GM12878 (cell line): Measurements from ENCODE around the gene TSSK2. TPM values are rescaled to one million over a fixed set of nuclear protein-coding genes. Genes with fewer than 3 reads are reported as not detected.
A peak's percentile ranks its signal among the peaks of the same experiment; 100 is the strongest.

Source experiments
- ATAC-seq: fragments of 200-7000 bp; cut with Tn5 transposase; 3 replicates; pipeline ENCODE4 v1.9.1; 2020; ENCODE audit warnings: mild to moderate bottlenecking, moderate library complexity
- BruUV-seq: library from RNA; stranded (reverse); fragments of 400-500 nt; replicated peaks from 2 replicates; lab custom pipeline; 2021; lab: Mats Ljungman, UMichigan
- CTCF ChIA-PET: fragments of 300-600 bp; sonication (Branson Sonifier 250); formaldehyde crosslinking; extraction: SDS; loops from one replicate; lab custom pipeline; 2021; ENCODE audit warnings: inconsistent platforms; lab: Yijun Ruan, JAX
- POLR2A ChIA-PET: fragments of 350-600 bp; formaldehyde crosslinking; extraction: SDS; loops from one replicate; lab custom pipeline; 2021; ENCODE audit warnings: inconsistent platforms; lab: Charles Lee
- RAD21 ChIA-PET: fragments of 300-600 bp; sonication (Branson Sonifier 250); formaldehyde crosslinking; loops from one replicate; lab custom pipeline; 2023; ENCODE audit warnings: antibody characterized with exemption; ENCODE audit not compliant: unreplicated experiment; lab: Charles Lee
- SMC1A ChIA-PET: fragments of 300-600 bp; sonication (Branson Sonifier 250); formaldehyde crosslinking; loops from one replicate; lab custom pipeline; 2023; ENCODE audit not compliant: unreplicated experiment, uncharacterized antibody; lab: Charles Lee
- DNase-seq: peaks from one replicate; pipeline ENCODE4 v3.0.0-alpha.2; 2011; ENCODE audit warnings: low read depth, low spot score
- FAIRE-seq: peaks from 3 replicates; lab custom pipeline; 2011; peaks lifted over from hg19 to GRCh38; lab: Jason Lieb, UNC
- H2AFZ ChIP-seq: 2 replicates; pipeline ENCODE4 v1.6.0; 2011; ENCODE audit warnings: low read depth, low read length, control low read depth; ENCODE audit not compliant: control insufficient read depth
- H3K27ac ChIP-seq: 2 replicates; pipeline ENCODE4 v1.5.1; 2011; ENCODE audit warnings: control low read depth; ENCODE audit not compliant: control insufficient read depth, insufficient read depth
- H3K27me3 ChIP-seq, 2 experiments: replicated peaks in 1 of 2; 2 replicates each; pipeline versions ENCODE4 v1.6.0 to v1.6.1; 2011; ENCODE audit warnings: low read length in 1 of 2; ENCODE audit not compliant: control insufficient read depth in 2 of 2, insufficient read depth in 2 of 2
- H3K36me3 ChIP-seq, 2 experiments: 2 replicates each; pipeline ENCODE4 v1.5.1; 2011; ENCODE audit warnings: low read length in 1 of 2; ENCODE audit not compliant: control insufficient read depth in 2 of 2, insufficient read depth in 2 of 2
- H3K4me1 ChIP-seq: 2 replicates; pipeline ENCODE4 v1.6.1; 2011; ENCODE audit warnings: mild to moderate bottlenecking, low read length, moderate library complexity, mixed read lengths; ENCODE audit not compliant: control insufficient read depth, insufficient read depth
- H3K4me2 ChIP-seq: 2 replicates; pipeline ENCODE4 v1.6.0; 2011; ENCODE audit warnings: control low read depth; ENCODE audit not compliant: control insufficient read depth, insufficient read depth
- H3K4me3 ChIP-seq: fragments of 200-600 bp; sonication (generic); 2 replicates; pipeline ENCODE4 v1.5.1; 2016
- H3K79me2 ChIP-seq: 2 replicates; pipeline ENCODE4 v1.6.0; 2011; ENCODE audit warnings: low read length; ENCODE audit not compliant: control insufficient read depth, insufficient read depth
- H3K9ac ChIP-seq: 2 replicates; pipeline ENCODE4 v1.8.0; 2011; ENCODE audit warnings: low read length, control low read depth, mixed read lengths; ENCODE audit not compliant: control insufficient read depth, insufficient read depth
- H3K9me3 ChIP-seq: replicated peaks from 3 replicates; pipeline ENCODE4 v1.5.1; 2011; ENCODE audit warnings: mild to moderate bottlenecking, low read length; ENCODE audit not compliant: control insufficient read depth, insufficient read depth
- H4K20me1 ChIP-seq: 2 replicates; pipeline ENCODE4 v1.6.0; 2011; ENCODE audit not compliant: control insufficient read depth, insufficient read depth
- PAX8 ChIP-seq: fragments of 450-650 bp; IDR thresholded peaks from 2 replicates; pipeline ENCODE4 v1.6.1; 2017; ENCODE audit warnings: mild to moderate bottlenecking, moderate library complexity
- PKNOX1 ChIP-seq: fragments of 450-650 bp; IDR thresholded peaks from 2 replicates; pipeline ENCODE4 v1.6.1; 2016; ENCODE audit warnings: mild to moderate bottlenecking
- POLR2A ChIP-seq: IDR thresholded peaks from 2 replicates; pipeline ENCODE4 v1.6.1; 2011; ENCODE audit warnings: low read depth, mild to moderate bottlenecking, low read length
- SUZ12 ChIP-seq: fragments of 200-600 bp; sonication (generic); IDR thresholded peaks from one replicate; pipeline ENCODE4 v1.6.1; 2018; ENCODE audit warnings: antibody characterized with exemption, mild to moderate bottlenecking; ENCODE audit not compliant: unreplicated experiment
- TARDBP ChIP-seq: IDR thresholded peaks from 2 replicates; pipeline ENCODE4 v1.6.1; 2016; ENCODE audit warnings: borderline replicate concordance
- WGBS: methylation state at CpG from one replicate; pipeline ENCODE4 v1.1.6; 2016; ENCODE audit warnings: low lambda C conversion rate; ENCODE audit not compliant: insufficient replicate concordance, insufficient coverage; ENCODE audit errors: missing lambda C conversion rate; 5-methylcytosine and 5-hydroxymethylcytosine counted together
- in situ Hi-C: fragments of 300-500 bp; cut with MboI; formaldehyde crosslinking; loops from 9 replicates; pipeline ENCODE4 v1.14.3; 2018; ENCODE audit warnings: mixed read lengths
- intact Hi-C: fragments of 100-400 bp; cut with micrococcal nuclease; formaldehyde crosslinking; loops from one replicate; pipeline ENCODE4 v1.14.2; 2022; ENCODE audit not compliant: unreplicated experiment
- polyA plus RNA-seq, 11 experiments: library from polyadenylated mRNA; depleted of rRNA in 4 of 11; unstranded in 6 of 11; stranded (reverse) in 5 of 11; fragments of >200 nt; fragmentation: Nextera tagmentation in 4 of 11; fragmentation: Illumina TruSeq in 1 of 11; extraction: Ambion mirVana in 4 of 11; extraction: Trizol in 1 of 11; gene quantifications; 1 replicate in 1 of 11; 2 replicates in 10 of 11; pipeline versions ENCODE4 v1.2.1 to v1.2.3, GENCODE V29; 2011 to 2016; ENCODE audit warnings: inconsistent platforms in 2 of 11, missing spikeins in 2 of 11, low read depth in 1 of 11
- total RNA-seq, 4 experiments: library from RNA; depleted of rRNA in 3 of 4; stranded (reverse); fragments of >200 nt in 3 of 4; fragmentation: Illumina TruSeq in 1 of 4; extraction: Trizol in 1 of 4; gene quantifications; 2 replicates each; pipeline versions ENCODE4 v1.2.1 to v1.2.3, GENCODE V29; 2013 to 2021

Gene TSSK2
- total and polyA plus RNA-seq, 10 of the 15 experiments (the other 5 are each of a cell fraction or from before 2014, with no cell fraction given): 0.03 to 0.17 TPM; not detected in 8

- H3K9ac ChIP-seq: peak overlapping the region; percentile 72
- H3K4me3 ChIP-seq: peak overlapping the region; percentile 76
- ATAC-seq (no peak), FAIRE-seq (no peak), DNase-seq (no peak)
- peaks cover 0 to 1% of the 10 kb centered on the region in 2 experiments; a peak in 2 of 4 replicates for H3K36me3 ChIP-seq
- no peaks in the 10 kb centered on the region for H3K9me3 ChIP-seq
- H3K4me2 ChIP-seq: peak overlapping the region; percentile 84
- ChIA-PET CTCF (interaction anchor here (1.8 kb wide), 2 partner anchors 303 to 450 kb away, joined by 4 to 6 read pairs; partner anchors contain the start of gene CDC45), RAD21 (interaction anchor here (1.5 kb wide), 1 partner anchor 270 kb away, joined by 4 read pairs; the partner anchor contains the start of gene C22orf39), POLR2A (interaction anchor here (1.1 kb wide), 1 partner anchor 270 kb away, joined by 3 read pairs; the partner anchor contains the start of gene C22orf39), SMC1A (interaction anchor here (3.0 kb wide), 1 partner anchor 33 kb away, joined by 14 read pairs; the partner anchor contains the start of gene ESS2)
- WGBS: 33% methylated on average over 55 of the region's 55 CpGs
- H4K20me1 ChIP-seq: no peaks in the 10 kb centered on the region
- BruUV-seq: no TSS peak
- peaks cover 36% of the 10 kb centered on the region for H3K4me1 ChIP-seq
- intact Hi-C loops (loop anchor here (2.0 to 5.0 kb wide), 4 partner anchors 33 to 453 kb away; partner anchors contain the start of genes C22orf39, ESS2, HIRA and MRPL40), in situ Hi-C loops (no loop called here)
- H3K27ac ChIP-seq: peak overlapping the region; percentile 74
- H3K27me3 ChIP-seq: no peaks in the 10 kb centered on the region; a peak in 1 of 4 replicates
- H3K79me2 ChIP-seq: peaks cover 36% of the 10 kb centered on the region
- H2AFZ ChIP-seq: peak overlapping the region; percentile 85
- TF ChIP-seq TARDBP (no peak), POLR2A (peak; percentile 12; the same call in 1 of the 2 replicates), SUZ12 (no peak), PAX8 (no peak), PKNOX1 (0 out of 2 replicates have a peak, but pooled peaks have one; percentile 2)
These were observed 46.3 kb downstream of the TSSK2 start for GRCh38 chr22:19177164-19178064.
